Hepatic stellate cell (primary cell): ENCODE measurements around the gene PROX1.

Experiments used
- DNase-seq: peaks from one replicate; pipeline ENCODE4 v3.0.0; 2011; ENCODE audit warnings: low spot score

PROX1 gene

GRCh38 chr1:214022229-214022791 is 34.5 kb downstream of the PROX1 start:
- DNase-seq: no peak

GRCh38 chr1:214022810-214023425 is 35.1 kb downstream of the PROX1 start:
- DNase-seq: no peak

- no peak for DNase-seq
Measured at GRCh38 chr1:214026985-214027384, 39.2 kb downstream of the PROX1 start.

GRCh38 chr1:214027498-214027897 is 39.7 kb downstream of the PROX1 start:
- no peak for DNase-seq

DNA sequence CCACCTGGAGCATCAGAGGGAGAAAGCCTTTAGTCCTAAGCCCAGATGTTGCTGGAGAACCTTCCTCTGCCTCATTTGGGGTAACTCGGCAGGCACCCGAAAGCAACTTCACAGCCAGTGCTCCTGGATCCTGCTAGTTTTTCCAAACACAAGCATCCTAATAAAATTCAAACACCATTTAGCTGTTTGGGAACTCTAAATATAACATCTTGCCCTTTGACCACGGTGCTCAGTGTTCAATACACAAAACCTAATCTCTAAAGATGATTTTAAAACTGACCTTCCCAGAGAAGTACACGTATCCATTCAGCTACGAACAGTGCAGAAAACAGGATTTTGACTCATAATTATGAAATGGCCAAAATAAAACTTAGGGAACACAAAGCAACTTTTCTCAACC is 40.3 kb downstream of the PROX1 start:
- no peak for DNase-seq

DNA sequence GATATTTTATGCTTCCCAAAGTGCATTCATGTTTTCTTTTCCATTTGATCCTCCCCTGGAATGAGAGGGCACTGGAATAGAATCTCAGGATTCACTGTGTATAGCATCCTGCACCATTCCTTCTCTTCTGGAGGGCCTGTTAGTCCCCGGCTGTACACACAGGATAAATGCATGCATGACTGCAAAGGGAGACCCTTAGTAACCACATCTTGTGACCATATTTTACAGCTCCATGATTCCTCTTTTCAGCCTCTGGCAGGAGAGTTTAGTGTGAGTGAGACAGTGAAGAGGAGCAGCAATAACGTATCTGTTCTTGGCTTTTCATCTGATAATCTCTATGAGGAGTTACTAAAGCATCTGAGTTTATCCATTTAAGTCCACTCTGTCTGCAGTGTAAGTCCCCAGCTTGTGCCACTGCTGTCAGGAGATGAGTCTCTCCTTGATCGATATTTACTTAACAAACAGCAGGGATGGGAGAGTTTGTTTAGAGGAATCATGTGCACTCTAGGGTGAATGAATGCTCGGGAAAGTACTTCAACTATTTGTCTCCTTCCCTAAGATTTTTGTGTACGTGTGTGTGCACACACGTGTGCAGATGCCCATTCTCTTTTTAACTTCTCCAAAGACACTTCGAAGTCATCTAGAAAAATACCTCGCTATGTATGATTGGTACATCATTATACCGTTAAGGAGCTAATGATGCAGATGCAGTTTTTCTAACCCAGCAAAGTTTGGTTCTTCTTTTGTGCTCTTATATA is 41.1 kb downstream of the PROX1 start:
- DNase-seq: no peak

DNA sequence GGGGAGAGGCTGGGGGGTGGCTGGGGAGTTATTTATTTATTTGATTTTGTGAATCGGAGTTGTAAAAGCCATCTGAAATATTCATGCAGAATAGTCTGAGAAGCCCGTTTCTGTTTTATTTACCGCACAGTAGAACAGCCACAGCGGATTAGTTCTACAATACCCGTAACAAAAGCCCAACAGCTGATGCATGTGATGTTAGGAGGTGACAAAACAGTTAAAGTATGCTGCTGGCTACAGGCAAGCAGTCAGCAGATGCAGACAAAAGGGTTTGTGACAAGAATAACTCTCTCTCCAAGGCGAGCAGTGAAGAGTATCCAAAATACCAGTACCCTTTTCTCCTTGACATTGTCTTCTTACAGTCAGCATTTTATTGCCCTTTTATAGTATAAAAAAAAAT is 42.0 kb downstream of the PROX1 start:
- DNase-seq: no peak

DNA sequence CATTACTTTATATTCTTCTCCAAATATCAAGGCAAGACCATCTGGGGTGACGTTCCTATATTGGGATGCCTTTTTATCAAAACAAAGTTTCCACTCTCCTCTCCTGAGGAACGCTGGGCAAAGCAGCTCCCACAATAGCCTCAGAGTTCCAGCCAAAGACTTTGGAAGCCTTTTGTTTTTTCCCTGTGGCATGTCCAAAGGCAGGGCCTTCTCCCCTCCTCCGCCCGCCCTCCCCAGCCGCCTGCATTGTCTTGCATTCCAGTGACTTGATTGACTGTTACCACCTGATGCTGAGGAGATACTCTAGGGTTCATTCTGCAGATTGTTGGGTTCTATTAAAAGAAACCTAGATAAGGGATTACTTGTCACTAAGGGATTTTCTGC is 43.5 kb downstream of the PROX1 start:
- DNase-seq: no peak

DNA sequence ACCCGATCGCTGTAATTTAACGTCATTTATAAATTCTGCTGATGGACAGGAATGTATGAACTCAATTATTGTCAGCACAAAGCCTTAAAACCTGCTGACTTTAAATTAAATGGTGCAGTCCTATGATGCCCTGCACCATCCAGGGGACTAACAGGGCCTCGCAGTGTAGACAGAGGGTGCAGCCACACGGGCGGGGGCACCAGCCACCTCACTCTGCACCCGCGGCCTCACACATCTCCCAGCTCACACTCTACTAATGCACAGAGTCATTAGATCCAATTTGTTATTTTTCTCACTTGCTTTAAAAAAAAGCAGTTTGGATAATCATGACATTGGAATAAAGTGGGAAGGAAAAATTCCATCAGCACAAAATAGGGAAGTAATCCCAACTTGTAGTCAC is 49.7 kb downstream of the PROX1 start:
- no peak for DNase-seq

- no peak for DNase-seq
Measured at GRCh38 chr1:214039394-214040018, 51.7 kb downstream of the PROX1 start.

GRCh38 chr1:214043167-214043566 is 55.4 kb downstream of the PROX1 start:
- no peak for DNase-seq

DNA sequence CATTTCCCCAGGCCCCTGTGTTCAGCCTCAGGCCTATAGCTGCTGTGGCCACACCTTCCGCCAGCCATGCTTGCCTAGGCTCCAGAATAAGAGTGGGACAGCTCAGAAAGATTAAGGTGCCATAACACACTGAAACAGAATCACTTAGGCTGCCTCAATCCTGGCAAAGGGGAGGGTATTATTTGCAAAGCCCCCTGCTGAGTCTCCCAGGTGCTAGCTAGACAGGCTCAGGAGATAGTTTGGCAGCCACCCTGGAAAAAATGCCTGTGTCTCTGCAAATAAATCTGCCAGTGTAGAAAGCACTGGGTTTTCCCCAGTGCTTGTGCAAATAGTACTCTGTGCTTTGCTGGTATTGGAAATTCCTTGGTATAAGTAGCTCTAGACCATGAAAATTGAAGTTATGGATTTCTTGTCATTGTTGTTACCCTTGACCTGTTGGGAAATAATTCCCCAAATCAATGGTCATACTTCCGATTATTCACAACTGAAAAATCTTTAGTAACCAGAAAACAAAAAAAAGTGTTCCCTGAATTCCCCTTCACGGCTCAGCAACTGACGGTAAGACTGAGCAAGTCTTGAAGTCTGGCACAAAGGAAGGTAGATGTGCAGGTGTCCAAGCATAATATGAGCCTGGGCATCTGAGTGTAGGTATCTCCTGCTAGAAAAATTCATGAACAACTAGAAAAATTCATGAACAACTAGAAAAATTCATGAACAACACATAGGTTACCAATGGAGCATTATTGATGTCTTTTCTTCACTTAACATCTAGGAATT is 56.9 kb downstream of the PROX1 start:
- DNase-seq: no peak

DNA sequence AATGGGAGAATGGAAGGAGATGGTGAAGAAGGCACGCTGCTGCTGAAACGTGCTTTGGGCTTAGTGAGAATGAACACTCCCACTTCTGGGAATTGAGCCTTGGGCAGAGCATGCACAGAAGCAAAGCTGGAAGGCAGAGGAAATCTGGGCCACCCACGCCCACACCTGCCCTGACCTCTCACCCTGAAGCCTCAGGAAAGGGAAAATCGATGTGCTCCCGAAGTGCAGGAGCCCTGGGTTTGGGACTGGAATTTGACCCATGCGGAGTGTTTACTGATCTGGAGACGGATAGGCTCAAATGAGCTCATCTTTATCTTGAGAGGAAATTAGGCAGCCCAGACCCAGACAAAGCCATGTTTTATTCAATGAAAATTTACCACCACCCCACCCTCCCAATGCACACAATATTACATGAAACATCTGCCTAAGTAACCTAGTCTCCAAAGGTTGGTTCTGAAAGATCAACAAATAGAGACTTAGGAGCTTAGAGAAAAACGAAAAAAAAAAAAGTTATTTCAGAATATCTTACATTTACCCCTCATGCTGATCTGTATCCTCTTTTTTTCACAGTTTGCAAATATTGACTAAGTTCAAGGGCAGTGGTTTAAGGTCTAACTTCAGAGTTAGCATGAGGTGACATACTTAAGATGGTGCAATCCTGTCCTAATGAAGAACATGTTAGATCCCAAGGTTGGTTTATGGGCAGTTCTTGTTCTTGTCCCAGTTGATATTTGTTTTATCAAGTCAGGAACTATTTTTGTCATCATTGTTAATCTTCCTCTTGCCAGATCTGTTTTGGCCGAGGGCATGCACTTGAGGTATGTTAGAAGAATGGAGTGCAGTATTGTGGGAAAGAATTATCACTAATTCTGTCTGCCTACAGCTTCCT is 63.0 kb downstream of the PROX1 start:
- DNase-seq: no peak

DNA sequence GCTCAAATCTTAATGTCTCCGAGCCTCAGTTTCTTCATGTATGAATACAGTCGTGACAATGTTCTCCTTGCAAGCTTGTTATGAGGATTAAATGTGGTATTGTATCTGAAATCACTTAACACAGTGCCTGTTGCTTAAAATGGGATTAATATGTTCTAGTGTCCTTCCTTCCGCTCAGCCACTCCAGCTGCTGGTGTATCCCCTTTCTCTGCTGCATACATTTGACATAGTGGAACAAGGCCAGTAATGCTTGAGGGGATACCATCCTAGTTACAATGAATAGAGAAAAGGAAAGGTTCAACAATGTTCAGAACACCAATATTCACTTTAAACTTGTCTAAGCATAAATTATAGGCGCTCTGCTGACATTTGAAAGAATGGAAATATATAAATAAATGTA is 64.0 kb downstream of the PROX1 start:
- DNase-seq: no peak

- no peak for DNase-seq
Measured at GRCh38 chr1:214058076-214058475, 70.3 kb downstream of the PROX1 start.

GRCh38 chr1:214066190-214066589 is 78.4 kb downstream of the PROX1 start:
- no peak for DNase-seq

DNA sequence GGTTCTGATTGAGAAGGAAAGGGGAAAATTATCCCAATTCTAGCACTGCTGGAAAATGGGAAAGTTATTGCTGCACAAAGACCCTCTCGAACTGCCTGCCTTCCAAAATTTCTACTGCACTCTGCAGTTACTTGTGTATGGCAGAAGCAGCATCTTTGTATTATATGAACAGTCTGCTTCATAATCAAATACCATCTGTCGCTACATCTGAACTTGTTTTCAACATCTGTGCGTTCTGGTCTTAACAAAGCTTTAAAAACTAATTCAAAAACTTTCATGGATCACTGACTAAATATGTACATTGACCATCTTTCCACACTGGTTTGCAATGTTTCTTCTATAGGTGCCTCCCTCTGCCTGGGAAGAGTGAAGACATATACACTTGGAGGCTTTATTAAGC is 79.2 kb downstream of the PROX1 start:
- no peak for DNase-seq

GRCh38 chr1:214067397-214067796 is 79.6 kb downstream of the PROX1 start:
- DNase-seq: no peak

- no peak for DNase-seq
Measured at GRCh38 chr1:214067853-214068703, 80.3 kb downstream of the PROX1 start.

- DNase-seq: no peak
Measured at GRCh38 chr1:214068979-214069378, 81.2 kb downstream of the PROX1 start.
